GM18498 (cell line): ENCODE data around the gene INPP5J.
A peak's percentile ranks its signal among the peaks of the same experiment; 100 is the strongest.
"Not testable (repeated sequence)": the region's sequence is repeated elsewhere in the genome, so short reads cannot be mapped to it uniquely, and the experiment has no call there.

Source experiments
- ATAC-seq: cut with Tn5 transposase; IDR thresholded peaks from one replicate; pipeline ENCODE4 v1.9.1; 2021; ENCODE audit warnings: mild to moderate bottlenecking, moderate library complexity; ENCODE audit not compliant: unreplicated experiment

INPP5J gene, protein sequence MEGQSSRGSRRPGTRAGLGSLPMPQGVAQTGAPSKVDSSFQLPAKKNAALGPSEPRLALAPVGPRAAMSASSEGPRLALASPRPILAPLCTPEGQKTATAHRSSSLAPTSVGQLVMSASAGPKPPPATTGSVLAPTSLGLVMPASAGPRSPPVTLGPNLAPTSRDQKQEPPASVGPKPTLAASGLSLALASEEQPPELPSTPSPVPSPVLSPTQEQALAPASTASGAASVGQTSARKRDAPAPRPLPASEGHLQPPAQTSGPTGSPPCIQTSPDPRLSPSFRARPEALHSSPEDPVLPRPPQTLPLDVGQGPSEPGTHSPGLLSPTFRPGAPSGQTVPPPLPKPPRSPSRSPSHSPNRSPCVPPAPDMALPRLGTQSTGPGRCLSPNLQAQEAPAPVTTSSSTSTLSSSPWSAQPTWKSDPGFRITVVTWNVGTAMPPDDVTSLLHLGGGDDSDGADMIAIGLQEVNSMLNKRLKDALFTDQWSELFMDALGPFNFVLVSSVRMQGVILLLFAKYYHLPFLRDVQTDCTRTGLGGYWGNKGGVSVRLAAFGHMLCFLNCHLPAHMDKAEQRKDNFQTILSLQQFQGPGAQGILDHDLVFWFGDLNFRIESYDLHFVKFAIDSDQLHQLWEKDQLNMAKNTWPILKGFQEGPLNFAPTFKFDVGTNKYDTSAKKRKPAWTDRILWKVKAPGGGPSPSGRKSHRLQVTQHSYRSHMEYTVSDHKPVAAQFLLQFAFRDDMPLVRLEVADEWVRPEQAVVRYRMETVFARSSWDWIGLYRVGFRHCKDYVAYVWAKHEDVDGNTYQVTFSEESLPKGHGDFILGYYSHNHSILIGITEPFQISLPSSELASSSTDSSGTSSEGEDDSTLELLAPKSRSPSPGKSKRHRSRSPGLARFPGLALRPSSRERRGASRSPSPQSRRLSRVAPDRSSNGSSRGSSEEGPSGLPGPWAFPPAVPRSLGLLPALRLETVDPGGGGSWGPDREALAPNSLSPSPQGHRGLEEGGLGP

DNA sequence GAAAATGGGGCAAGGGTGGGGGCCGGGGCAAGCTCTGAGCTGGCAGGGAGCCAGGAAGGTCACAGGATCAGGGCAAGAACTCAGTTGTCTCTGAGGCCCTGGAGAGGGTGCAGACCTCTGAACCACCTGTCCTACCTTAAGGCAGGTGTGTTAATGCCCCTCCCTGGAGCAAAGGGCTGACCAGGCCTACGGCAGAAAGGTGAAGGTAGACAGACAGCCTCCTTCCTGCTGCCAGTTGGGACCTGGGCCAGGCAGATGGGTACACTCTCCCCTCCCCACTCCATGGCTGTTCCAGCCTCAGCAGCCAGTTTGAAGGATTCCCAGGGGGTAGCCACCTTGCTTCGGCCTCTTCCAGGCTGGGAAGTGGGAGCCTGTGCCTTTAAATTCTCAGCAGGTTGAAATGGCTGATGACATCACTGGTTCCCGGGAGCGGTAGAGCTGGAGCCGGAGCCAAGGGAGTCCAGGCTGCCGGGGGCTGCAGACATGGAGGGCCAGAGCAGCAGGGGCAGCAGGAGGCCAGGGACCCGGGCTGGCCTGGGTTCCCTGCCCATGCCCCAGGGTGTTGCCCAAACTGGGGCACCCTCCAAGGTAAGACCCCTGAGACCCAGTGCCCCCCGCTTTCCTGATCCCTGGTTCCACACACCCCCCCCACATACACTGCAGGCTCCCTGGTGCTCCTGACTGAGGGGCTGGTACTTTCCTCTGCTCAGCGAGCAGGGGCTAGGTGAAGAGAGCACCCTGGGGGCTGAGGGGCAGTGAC is at the start of gene INPP5J:
Gene INPP5J (plus strand): TSS at position 435 of the 760 bp plus-strand sequence. CDS start 49 bp downstream, at position 484.
- no peak for ATAC-seq

DNA sequence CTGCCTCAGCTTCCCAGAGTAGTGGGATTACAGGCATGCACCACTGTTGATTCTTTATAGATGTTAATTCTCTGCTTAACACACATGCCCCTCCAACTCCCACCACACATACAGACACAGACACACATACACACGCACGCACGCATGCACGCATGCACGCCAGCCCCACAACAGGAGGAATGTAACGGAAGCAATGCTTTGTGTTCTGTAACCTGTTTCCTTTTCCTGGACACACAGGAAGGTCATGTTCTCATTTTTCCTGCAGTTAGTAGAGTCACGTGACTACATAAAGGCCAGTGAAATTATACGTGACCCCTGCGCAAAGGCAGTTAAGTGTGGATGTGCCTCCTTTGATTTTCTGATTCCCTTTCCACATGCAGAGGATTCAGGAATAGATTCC is 49.6 kb upstream of the INPP5J start:
- ATAC-seq = not testable (repeated sequence)

DNA sequence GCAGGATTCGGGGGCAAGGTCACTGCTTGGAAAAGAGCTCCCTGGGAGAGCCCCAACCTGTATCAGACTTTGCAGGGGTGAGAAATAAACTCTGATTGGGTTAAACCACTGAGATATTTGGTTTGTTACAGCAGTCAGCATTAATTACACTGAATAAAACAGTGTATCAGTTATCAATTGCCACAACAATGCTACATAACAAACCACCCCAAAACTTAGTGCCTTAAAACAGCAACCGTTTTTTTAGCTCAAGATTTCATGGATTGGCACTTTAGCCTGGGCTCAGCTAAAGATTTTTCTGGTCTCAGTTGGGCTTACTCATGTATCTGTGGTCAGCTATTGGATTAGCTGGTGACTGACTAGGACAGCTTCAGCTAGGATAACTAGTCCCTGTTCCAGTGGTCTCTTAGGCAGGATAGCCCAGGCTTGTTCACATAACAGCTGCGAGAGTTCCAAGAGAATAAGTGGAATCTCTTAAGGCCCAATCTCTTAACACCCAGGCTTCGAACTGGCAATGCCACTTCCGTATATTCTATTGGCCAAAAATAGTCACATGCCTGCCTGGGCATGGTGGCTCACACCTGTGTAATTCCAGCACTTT is 49.1 kb upstream of the INPP5J start:
- ATAC-seq = not testable (repeated sequence)

DNA sequence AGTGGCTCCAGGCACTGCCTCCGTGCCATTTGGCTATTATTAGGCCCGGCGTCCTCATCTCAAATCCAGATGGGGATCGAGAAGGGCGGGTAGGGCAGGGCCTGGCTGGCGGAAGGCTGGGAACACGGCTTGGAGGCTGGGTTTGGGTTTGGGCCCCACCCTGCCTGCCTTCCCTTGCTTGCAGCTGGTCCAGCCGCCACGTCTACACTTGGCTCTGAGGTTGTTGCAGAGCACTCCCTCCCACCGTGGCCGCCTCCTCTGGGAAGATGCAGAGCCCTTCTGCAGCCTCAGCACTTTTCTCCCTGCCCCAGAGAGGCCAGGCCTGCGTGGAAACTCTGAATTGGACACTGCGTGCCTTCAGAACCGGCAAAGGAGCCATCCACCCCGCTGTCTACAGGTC is 46.8 kb upstream of the INPP5J start:
- no peak for ATAC-seq

DNA sequence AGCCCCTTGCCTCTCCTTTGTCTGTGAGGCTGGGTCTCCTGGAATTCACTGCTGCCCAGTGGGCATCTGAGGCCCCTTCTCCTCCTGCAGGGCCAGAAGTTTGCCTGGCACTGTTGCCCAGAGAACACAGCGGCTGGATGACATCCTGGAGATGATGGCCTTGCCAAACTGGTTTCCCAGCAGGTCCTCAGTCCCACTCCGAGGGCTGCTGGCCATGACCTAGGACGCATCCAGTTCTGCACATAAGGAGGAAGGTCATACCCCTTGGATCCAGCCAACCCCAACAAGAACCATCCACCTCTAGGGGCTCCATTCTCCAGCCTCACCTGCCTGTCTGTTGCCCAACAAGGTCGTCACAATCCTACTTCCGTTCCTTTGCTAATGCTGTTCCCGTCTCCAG is 45.1 kb upstream of the INPP5J start:
- ATAC-seq = no peak

DNA sequence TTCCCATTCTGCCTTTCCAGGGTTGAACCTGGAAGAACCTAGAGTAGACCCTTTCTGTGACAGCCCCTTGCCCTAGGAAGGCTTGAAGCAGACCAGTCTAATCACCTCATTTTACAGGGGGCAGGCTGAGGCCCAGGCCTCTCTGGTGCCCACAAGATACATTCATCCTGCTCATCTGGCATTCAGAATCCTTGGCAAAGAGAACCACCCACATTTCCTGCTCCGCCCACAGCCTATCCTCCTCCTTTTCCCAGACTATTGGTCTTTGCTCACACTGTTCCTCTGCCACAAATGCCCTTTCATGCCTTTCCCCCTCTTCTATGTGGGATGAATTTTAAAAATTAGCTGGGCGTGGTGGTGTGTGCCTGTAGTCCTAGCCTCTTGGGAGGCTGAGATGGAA is 44.4 kb upstream of the INPP5J start:
- ATAC-seq = not testable (repeated sequence)

DNA sequence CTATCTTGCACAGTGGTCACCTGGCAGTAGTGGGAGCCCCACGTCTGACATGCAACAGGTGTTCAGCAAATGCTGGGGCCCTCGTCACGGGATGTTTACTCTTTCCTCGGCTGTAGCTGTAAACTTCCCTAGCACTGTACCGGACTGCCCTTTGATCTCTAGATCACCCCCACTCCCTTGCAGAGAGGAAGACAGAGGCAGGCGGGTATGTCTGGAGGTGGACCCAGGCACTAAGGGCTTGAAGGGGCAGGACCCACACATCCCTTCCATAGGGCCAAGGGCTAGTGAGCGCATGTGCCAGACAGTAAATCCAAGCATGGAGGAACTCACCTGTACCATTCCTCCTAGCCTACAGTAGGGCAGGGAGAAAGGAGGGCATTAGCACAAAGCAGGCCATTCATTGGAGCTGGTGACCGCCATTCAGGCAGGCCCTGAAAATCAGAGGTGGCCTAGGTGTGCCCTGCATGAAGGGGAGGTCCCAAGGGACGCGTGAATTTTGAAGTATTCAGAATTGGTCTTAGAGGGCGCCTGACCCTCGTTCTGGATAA is 43.6 kb upstream of the INPP5J start:
- no peak for ATAC-seq

DNA sequence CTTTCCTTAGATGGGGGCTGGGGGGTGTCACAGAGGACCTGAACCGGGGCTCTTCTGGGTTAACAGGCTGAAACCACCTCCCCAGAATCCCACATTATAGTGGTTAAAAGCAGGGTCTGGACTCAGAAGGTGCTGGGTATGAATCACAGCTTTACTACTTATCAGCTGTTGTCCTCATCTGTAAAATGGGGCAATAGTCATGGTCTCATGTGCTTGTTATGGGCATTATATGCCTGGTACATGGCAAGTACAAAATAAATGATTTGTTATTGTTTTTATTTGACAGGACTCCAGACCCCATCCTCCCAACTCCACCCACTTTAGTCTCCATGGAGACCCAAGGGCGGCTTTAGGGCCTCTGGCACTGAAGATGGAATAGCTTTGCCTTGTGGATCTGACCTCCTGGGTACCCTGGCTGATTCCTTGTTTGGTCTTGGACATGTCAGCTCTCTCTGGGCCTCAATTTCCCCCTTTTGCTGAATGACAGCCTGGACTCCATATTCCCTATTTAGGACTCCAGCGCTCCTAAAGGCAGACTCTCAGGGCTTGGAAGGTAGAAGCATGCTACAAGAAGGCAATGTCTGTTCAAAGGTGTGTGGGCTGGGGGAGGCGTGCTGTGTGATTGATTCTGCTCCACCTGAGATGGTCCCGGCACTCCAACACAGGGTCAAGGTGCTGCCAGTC is 42.5 kb upstream of the INPP5J start:
- no peak for ATAC-seq

DNA sequence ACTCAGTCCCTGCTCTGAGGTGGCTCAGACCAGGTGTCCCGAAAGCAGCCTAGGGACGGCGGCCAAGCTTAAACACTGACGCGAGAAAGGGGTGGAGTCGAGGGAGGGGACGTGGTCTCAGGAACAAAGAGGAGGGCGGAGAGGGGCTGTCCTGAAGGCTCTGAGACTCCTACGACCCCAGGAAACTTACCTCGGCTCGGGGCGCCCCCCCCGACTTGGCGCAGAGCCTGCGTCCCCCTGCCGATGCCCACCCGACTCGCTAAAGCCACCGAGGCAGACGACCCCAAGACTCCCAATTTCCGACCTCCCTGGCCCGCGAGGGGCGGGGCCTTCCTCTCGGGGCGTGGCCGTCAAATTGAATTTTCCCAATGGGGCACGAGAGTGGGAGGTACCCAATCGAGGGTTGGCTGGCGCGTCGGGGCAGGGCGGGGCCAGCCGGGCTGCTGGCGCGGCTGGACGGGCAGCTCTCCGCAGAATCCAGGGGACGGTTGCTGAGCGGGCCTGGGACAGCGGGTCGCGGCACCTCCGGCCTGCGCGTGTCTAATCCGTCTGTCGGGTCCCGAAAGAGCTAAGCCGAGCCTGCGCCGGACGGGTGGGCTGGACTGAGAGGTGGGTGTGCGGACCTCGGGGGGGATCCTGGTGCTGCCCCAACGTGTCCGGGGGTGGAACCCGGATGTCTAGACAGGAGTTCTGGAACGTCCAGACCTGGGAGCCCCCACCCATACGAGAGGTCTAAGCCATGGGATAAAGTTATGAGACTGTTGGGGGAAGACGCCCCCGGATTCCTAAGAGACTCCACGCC is 41.7 kb upstream of the INPP5J start, which contains the start of gene SMTN:
Gene SMTN (plus strand): TSS at position 471 of the 802 bp plus-strand sequence. CDS start 1,941 bp downstream, outside the sequence.
- ATAC-seq = peak; percentile 66

DNA sequence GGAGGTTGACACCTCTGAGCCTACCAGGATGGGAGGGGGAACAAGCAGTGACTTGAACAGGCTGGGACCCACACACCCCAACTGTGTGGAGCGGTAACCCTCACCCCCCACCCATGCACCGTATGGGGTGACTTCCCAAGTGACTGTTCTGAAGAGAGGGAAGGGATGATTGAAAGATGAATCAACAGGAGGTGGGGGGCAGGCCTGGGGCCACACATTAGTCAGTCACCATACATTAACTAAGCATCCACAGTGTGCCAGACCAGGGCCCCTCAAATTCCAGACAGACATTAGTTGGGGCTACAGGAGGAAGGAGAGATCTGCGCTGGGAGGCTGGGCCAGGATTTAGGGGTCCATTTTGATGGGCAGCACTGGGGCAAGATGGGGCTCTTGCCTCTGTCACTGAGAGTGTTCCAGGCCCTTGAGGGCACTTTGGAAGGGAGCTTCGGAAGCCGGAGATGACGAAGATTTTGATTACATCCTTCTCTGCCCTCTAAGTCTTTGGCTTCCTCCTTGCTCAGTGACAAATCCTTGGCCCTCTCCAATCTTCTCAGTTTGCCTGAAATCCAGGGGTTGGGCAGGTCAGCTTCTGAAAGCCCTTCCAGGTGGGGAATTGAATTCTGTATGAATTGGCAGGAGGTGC is 40.7 kb upstream of the INPP5J start:
- ATAC-seq = no peak

DNA sequence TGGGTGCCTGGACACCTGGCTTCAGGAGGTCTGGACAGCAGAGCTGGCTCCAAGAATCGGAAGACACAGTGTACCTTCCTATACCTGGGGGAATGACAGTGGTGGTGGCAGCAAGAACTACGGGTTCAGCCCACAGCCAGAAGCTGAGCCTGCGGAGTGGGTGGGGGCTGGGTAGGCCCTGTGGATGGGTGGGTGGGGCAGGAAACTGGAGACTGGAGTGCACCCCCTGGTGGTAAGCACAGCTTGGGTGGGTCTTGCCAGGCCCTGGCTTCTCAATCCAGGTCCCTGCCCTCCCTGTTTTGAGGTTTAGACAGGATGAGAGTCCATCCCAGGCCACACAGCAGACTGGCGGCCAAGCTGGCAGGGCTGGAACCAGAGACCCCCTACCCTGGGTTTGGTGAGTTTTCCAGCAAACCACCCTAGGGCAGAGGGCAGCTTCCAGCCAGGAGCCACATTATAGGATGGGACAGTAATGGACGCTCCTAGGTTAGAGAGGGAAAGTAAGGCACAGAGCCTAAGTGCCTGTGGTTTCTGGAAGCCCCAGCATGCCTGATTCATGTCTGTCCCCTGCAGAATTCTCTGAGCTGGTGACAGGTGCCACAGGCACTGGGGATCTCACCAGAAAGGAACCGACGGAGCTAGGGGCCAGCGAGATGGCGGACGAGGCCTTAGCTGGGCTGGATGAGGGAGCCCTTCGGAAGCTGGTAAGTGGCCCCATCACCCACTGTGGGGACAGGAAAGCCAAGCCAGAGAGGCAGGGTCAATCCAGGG is 40.0 kb upstream of the INPP5J start:
- no peak for ATAC-seq

DNA sequence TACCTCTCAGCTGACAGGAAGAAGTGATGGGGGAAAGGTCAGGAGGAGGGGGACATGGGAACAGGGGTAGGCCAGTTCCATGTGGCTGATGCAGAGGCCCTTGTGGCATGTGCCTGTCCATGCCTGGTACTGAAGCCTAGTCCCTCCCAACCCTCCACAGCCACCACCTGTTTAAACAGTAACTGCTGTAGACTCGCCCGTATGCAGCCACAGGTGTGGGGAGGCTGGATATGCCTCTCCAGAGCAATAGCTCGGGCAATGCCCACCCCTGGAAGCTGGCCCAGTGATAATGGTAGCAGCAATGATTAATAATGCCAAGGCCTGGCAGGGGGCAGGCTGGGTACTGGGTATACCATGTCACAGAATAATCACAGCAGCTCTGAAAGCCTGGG is 39.4 kb upstream of the INPP5J start:
- no peak for ATAC-seq

DNA sequence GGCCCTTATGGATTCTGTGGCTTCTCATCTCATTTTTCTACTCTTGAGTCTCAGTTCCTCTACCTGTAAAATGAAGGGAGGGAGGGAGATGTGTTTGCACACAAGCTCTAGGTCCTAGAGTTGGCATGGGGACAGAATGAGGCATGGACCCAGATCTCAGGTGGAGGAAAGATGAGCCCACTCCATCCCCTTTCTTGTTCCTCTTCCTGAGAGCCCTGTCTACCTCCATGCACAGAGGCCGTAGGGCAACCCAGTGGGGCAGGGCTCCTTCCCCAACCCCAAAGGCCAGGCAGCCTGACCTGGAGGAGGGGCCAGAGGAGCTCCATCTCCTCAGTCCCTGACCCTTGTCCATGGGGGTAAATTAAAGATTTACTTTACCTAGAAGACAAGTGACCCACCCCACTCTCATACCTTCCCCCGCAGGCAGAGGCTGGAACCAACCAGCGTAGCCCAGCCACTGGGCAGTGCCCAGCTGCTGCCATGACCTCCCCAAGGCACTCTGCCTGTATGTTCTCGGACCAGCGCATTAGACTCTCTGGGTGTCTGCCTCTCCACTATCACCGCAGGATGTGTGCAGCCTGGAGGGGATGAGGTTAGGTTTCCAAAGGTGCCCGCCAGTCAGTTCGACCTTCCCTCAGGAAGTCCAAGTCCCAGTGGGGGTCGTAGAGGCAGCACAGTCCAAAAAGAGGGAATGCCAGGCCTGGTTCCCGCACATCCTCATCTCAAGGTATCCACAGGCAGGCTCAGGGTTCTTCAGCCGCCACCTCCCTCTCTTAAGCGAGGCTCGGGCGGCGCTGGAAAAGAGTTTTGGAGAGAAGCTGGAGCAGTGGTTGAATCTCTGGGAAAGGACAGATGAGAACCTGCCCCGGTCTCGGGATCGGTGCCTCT is 38.6 kb upstream of the INPP5J start:
- ATAC-seq = no peak

DNA sequence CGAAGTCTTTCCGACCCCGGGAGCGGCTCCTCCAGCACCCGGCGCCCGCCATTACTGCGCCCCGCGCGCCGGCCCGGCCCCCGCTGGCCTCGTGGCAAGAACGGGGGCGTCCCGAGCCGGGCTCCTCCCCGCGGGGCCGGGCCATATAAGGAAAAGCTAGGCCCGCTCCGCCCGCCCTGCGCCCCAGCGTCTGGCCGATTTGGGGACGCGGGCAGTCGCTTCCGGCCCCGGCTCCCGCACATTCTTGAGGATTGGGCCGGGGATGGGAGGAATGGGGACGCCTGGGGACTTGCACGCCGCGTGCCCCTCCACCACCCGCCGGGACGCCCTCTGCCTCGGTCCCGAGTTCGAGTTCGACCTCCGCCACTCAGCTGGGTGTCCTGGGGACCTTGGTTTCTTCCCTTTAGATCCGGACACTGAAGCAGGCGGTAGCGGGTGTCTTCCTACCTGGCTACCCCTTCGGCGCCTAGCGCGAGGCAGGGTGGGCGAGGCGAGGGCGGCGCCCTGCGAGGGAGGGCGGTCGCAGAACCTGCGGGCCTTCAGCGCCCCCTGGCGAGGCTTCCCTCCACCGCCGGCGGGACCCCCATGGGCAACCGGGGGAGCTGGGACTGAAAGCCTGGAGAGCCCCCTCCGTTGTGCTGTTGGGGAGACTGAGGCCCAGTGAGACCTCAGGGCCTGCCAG is 37.8 kb upstream of the INPP5J start:
- ATAC-seq = peak; percentile 68

DNA sequence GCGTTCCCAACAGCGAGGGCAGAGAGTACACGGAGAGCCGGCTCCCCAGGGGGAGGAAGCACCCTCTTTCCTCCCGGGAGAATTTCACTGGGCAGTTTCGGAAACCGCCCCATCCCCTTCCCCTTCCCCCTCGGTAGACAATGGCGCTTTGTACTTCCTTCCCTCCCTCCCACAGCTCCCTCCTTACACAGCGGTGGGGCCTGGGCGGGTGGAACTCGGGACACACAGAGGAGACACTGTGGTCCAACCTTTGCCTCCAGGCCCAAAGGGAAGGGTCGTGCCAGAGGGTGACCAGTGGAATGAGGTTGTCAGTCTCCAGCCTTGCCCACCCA is 37.3 kb upstream of the INPP5J start:
- ATAC-seq = no peak

DNA sequence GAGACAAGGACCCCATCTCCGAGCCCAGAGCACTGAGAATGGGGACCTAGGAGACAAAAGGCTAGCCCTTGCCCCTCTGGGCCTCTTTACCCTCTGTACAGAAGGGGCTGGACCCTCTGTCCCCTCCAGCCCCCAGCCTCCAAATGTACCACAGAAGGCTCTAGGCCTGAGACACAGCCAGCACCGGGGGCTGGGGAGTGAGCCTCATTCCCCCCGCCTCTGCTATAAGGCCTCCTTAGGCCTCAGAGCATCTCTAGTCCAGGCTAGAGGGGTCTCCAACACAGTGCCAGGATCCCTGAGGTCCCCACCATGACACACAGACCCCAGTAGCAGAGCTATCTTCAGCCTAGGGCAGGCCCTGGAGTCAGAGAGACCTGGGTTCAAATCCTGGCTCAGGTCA is 36.8 kb upstream of the INPP5J start:
- no peak for ATAC-seq
